Stimulated activated CD4-positive, alpha-beta T cell treated with anti-CD3 and anti-CD28 coated beads, Interleukin-4, amount 100 ng/mL, for 24 hours (primary cell): Measurements from ENCODE around the gene TTC3.
"Not testable (repeated sequence)": the region's sequence is repeated elsewhere in the genome, so short reads cannot be mapped to it uniquely, and the experiment has no call there.

Source experiments
- DNase-seq: peaks from one replicate; pipeline ENCODE4 v3.0.0-alpha.2; 2020

Gene TTC3

GRCh38 chr21:37072988-37073416 lies at the start of gene TTC3, which contains the start of gene PIGP:
Gene TTC3, plus strand, starts transcription at chr21:37073254. Its CDS starts 14,004 bp downstream, at chr21:37087258.
Gene PIGP, minus strand, starts transcription at chr21:37073071. Its CDS starts 556 bp downstream, at chr21:37072515.
- peak; percentile 96 for DNase-seq

GRCh38 chr21:37026499-37026898 lies 46.6 kb upstream of the TTC3 start:
- no peak for DNase-seq

GRCh38 chr21:37028570-37028969 lies 44.5 kb upstream of the TTC3 start:
- DNase-seq: no peak

- no peak for DNase-seq
Measured at GRCh38 chr21:37030864-37031263, 42.2 kb upstream of the TTC3 start.

GRCh38 chr21:37032293-37032692 lies 40.8 kb upstream of the TTC3 start:
- DNase-seq: no peak

GRCh38 chr21:37032877-37033471 lies 40.1 kb upstream of the TTC3 start:
- DNase-seq: no peak

GRCh38 chr21:37034394-37034793 lies 38.7 kb upstream of the TTC3 start:
- DNase-seq: not testable (repeated sequence)

- DNase-seq: no peak
Measured at GRCh38 chr21:37036177-37036576, 36.9 kb upstream of the TTC3 start.

GRCh38 chr21:37039411-37040075 lies 33.5 kb upstream of the TTC3 start:
- DNase-seq: no peak

- DNase-seq: no peak
Measured at GRCh38 chr21:37040212-37040611, 32.8 kb upstream of the TTC3 start.

- no peak for DNase-seq
Measured at GRCh38 chr21:37041706-37042271, 31.3 kb upstream of the TTC3 start.

- DNase-seq: no peak
Measured at GRCh38 chr21:37043818-37044217, 29.2 kb upstream of the TTC3 start.

GRCh38 chr21:37044643-37045042 lies 28.4 kb upstream of the TTC3 start:
- DNase-seq: no peak

- no peak for DNase-seq
Measured at GRCh38 chr21:37045149-37045548, 27.9 kb upstream of the TTC3 start.

GRCh38 chr21:37045556-37045955 lies 27.5 kb upstream of the TTC3 start:
- no peak for DNase-seq

GRCh38 chr21:37047079-37047478 lies 26.0 kb upstream of the TTC3 start:
- DNase-seq: no peak

- DNase-seq: not testable (repeated sequence)
Measured at GRCh38 chr21:37049741-37050140, 23.3 kb upstream of the TTC3 start.

GRCh38 chr21:37055271-37055855 lies 17.7 kb upstream of the TTC3 start:
- no peak for DNase-seq

GRCh38 chr21:37057614-37058013 lies 15.4 kb upstream of the TTC3 start:
- no peak for DNase-seq

GRCh38 chr21:37058261-37058660 lies 14.8 kb upstream of the TTC3 start:
- DNase-seq: no peak

- no peak for DNase-seq
Measured at GRCh38 chr21:37059181-37059580, 13.9 kb upstream of the TTC3 start.

- DNase-seq: peak; percentile 5
Measured at GRCh38 chr21:37060296-37060695, 12.8 kb upstream of the TTC3 start.

GRCh38 chr21:37061926-37062592 lies 11.0 kb upstream of the TTC3 start:
- DNase-seq: no peak

- no peak for DNase-seq
Measured at GRCh38 chr21:37062593-37062935, 10.5 kb upstream of the TTC3 start.
